Urinary bladder (tissue), 4 donors: Measurements from ENCODE around the gene PLXNA3. TPM values are rescaled to one million over a fixed set of nuclear protein-coding genes. Genes with fewer than 3 reads are reported as not detected.
A peak's percentile ranks its signal among the peaks of the same experiment; 100 is the strongest.
"Not testable (repeated sequence)": the region's sequence is repeated elsewhere in the genome, so short reads cannot be mapped to it uniquely, and the experiment has no call there.

Source experiments
- DNase-seq: peaks from one replicate; pipeline ENCODE4 v3.0.0-alpha.2; 2015; ENCODE audit errors: extremely low spot score
- H3K27ac ChIP-seq: one replicate; pipeline ENCODE4 v1.5.1; 2013; ENCODE audit warnings: low read depth, mild to moderate bottlenecking, moderate library complexity
- H3K36me3 ChIP-seq: one replicate; pipeline ENCODE4 v1.6.1; 2013; ENCODE audit warnings: mild to moderate bottlenecking, moderate library complexity; ENCODE audit not compliant: insufficient read depth
- H3K4me1 ChIP-seq: one replicate; pipeline ENCODE4 v1.6.1; 2013; ENCODE audit warnings: mild to moderate bottlenecking, moderate library complexity; ENCODE audit not compliant: insufficient read depth
- H3K4me3 ChIP-seq: one replicate; pipeline ENCODE4 v1.5.1; 2013; ENCODE audit warnings: low read depth, low read length
- WGBS: extraction: QIAGEN DNeasy Blood & Tissue Kit; methylation state at CpG from one replicate; pipeline ENCODE4 v1.1.7; 2013; 5-methylcytosine and 5-hydroxymethylcytosine counted together
- polyA plus RNA-seq: library from polyadenylated mRNA; stranded (reverse); fragments of 200-250 nt; gene quantifications from one replicate; pipeline ENCODE4 v1.2.3, GENCODE V29; 2013
- total RNA-seq: library from RNA; depleted of rRNA; stranded (reverse); fragments of >200 nt; gene quantifications from one replicate; pipeline ENCODE4 v1.2.3, GENCODE V29; 2014
- donor health status: healthy with polysubstance abuse.
- donor health status: healthy.

PLXNA3 gene
- total and polyA plus RNA-seq, 2 donors, result 10.1 to 17.3 TPM

DNA sequence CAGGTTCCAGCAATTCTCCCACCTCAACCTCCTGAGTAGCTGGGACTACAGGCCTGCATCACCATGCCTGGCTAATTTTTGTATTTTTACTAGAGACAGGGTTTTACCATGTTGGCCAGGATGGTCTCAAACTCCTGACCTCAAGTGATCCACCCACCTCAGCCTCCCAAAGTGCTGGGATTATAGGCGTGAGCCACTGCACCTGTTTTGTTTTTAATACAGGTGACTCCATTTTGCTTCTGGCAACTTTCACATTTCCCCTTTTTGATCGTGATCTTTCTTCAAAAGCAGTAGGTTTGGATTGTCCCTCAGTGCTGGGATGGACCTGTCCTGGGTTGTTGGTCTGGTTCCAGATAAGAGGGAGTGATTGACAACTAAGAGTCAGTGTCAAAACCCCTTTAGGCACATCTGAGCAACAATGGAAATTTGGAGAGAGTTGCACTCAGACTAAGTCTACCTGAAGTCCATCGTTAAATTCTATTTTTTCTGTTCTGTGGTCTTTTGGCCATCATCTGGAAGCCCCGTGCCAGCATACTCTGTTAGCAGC lies 38.6 kb downstream of the PLXNA3 start:
- H3K36me3 ChIP-seq, H3K4me1 ChIP-seq, H3K4me3 ChIP-seq, H3K27ac ChIP-seq, DNase-seq: not testable (repeated sequence)
- WGBS, result 84% methylated on average over 4 of the region's 4 CpGs

GRCh38 chrX:154501423-154501822 lies 43.3 kb downstream of the PLXNA3 start:
- not testable (repeated sequence) for H3K27ac ChIP-seq, H3K4me1 ChIP-seq, H3K36me3 ChIP-seq, H3K4me3 ChIP-seq, DNase-seq
- WGBS, result 89% methylated on average over 7 of the region's 7 CpGs

DNA sequence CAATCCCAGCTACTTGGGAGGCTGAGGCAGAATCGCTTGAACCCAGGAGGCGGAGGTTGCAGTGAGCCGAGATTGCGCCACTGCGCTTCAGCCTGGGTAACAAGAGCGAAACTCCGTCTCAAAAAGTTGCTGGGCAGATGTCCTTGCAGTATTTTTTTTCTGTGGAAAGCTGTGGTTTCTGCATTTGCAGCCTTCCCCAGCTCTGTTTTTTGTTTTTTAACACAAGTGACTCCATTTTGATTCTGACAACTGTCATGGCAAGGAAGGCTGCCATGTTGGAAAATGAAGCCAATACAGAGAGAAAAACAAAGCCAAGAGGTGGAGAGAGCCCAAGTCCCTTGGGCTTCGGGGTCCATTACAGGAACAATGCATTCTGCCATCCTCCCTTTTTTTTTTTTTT lies 44.0 kb downstream of the PLXNA3 start:
- DNase-seq, result no peak
- Histone ChIP-seq H3K4me1 (no peaks in the 10 kb centered on the region), H3K36me3 (no peaks in the 10 kb centered on the region), H3K4me3 (no peak overlapping the region), H3K27ac (no peak overlapping the region)
- 84% methylated on average over 8 of the region's 8 CpGs for WGBS

- Histone ChIP-seq H3K36me3 (no peaks in the 10 kb centered on the region), H3K4me1 (no peaks in the 10 kb centered on the region), H3K27ac (no peak overlapping the region), H3K4me3 (no peak overlapping the region)
- DNase-seq, result no peak
- 81% methylated on average over 3 of the region's 3 CpGs for WGBS
Measured at GRCh38 chrX:154502989-154503388, 44.9 kb downstream of the PLXNA3 start.

- no peak for DNase-seq
- no peaks in the 10 kb centered on the region for H3K4me1 ChIP-seq
- H3K36me3 ChIP-seq, result no peaks in the 10 kb centered on the region
- no peak overlapping the region for H3K4me3 ChIP-seq
- WGBS, result 71% methylated on average over 12 of the region's 12 CpGs
- no peak overlapping the region for H3K27ac ChIP-seq
Measured at GRCh38 chrX:154505734-154506133, 47.7 kb downstream of the PLXNA3 start.

DNA sequence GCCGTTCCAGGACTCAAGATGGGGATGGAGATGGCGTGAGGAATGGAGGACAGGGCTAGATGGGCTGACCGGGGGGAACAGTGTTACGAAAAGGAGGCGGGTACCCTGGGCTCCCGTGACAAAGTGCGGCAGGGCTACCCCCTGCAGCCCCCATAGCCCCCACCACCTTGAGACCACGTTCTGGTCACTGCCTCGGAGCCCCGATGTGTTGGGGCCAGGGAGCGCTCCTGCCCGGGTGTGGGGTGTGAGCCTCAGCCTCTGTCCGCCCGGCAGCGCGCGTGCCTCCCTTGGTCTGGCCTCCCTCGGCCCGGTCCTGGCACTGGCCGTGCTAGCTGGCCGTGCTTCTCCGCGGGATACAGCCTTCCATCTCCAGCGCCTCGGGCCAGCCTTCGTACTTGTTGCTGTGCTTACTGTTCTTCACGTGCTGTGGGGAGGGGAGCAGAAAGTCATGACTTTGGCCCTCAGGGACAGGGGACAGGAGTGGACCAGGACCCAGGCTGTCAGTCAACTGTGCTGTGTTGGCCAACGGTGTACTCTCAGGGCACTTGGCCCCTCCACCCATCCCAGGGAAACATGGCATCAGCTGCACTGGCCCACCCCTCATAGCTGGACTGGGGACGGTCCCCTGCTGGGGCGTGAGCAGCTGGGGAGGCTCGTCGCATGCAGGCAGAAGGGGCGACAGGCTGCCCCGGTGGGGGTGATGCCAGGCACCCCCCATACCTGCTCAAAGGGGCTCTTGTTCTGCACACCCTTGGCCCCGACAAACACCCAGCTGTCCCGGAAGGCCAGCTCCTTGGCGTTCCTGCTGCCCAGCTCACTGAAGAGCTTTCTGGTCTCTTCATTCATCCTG lies 48.6 kb downstream of the PLXNA3 start:
- no peaks in the 10 kb centered on the region for H3K36me3 ChIP-seq

DNA sequence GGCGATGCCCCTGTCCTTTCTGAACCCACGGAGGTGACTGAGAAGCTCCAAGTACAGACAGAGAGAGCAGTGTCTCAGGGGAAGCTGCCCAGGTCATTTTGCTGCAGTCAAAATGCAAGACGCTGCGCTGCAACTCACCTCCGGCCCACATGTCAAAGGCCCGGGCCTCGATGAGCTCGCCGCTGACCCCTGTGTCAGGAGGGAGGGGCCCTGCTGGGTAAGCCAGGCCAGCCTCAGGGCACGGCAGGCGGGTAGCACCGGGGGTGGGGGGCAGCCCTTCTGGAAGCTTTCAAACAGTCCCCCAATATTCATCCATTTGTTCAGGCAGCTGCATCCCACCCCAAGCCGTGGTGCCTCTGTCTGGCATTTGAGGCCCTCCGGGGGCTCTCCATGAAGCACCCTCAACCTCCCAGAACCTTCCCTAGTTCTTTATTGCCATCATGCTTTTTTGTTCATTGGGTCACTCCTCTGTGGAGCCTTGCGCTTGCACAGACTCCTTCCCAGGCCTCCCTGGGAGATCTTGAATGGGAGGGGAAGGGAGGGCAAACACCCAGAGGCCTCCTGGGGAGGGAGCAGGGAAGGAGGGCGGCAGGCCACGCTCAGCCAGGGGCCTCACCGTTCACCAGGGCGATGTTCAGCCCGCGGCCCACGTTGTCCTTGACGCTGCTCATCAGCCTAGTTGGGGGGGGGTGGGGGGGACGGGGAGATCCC lies 49.7 kb downstream of the PLXNA3 start:
- no peaks in the 10 kb centered on the region for H3K36me3 ChIP-seq
- H3K4me1 ChIP-seq, result no peaks in the 10 kb centered on the region
- no peak for DNase-seq
- no peak overlapping the region for H3K4me3 ChIP-seq
- 85% methylated on average over 24 of the region's 24 CpGs for WGBS
- H3K27ac ChIP-seq, result no peak overlapping the region

More for the DNA sequence above, 48.6 kb downstream of the PLXNA3 start:
- Histone ChIP-seq H3K4me3 (no peak overlapping the region), H3K4me1 (no peaks in the 10 kb centered on the region), H3K27ac (no peak overlapping the region)
- no peak for DNase-seq
- 90% methylated on average over 37 of the region's 37 CpGs for WGBS

DNA sequence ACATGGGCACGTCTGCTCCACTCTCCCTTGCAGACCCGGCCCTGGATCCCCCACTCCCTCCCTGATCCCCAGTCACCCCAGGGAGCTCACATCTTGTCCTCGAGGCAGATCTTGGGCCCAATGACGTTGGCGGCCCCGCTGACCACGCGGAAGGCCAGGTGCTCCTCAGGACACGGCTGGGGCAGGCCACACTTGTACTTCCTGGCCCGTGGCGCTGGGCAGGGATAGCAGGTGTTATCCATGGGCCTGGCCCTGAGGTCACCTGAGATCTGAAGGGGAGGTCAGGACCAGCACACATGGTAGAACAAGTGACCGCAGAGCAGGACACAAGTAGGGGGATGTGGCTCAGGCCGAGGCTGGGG lies 50.3 kb downstream of the PLXNA3 start:
- WGBS, result 93% methylated on average over 13 of the region's 13 CpGs
- DNase-seq, result no peak
- Histone ChIP-seq H3K36me3 (no peaks in the 10 kb centered on the region), H3K4me3 (no peak overlapping the region), H3K27ac (no peak overlapping the region), H3K4me1 (no peaks in the 10 kb centered on the region)

- DNase-seq, result no peak
- H3K4me1 ChIP-seq, result no peaks in the 10 kb centered on the region
- H3K4me3 ChIP-seq, result no peak overlapping the region
- H3K27ac ChIP-seq, result no peak overlapping the region
- WGBS, result 98% methylated on average over 5 of the region's 5 CpGs
- no peaks in the 10 kb centered on the region for H3K36me3 ChIP-seq
Measured at GRCh38 chrX:154509455-154509854, 51.4 kb downstream of the PLXNA3 start.

DNA sequence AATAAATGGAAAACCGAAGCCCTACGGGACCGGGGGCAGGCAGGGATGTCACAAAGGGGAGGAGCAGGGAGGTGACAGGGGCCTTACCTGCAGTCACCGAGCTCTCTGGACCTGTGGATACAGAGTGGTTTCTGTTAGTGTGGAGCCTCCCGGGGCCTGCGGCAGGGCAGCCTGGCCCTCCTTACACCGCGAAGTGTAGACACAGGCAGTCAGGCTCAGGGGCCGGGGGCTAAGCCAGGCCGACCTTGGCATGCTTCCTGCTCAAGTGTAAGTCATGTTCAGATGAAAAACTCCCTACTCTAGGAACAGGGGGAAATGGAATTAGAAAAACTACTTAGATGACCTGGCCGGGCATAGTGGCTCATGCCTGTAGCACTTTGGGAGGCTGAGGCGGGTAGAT lies 53.7 kb downstream of the PLXNA3 start:
- H3K4me3 ChIP-seq, result no peak overlapping the region
- 74% methylated on average over 12 of the region's 12 CpGs for WGBS
- H3K36me3 ChIP-seq, result no peaks in the 10 kb centered on the region
- no peak for DNase-seq
- H3K27ac ChIP-seq, result no peak overlapping the region
- H3K4me1 ChIP-seq, result no peaks in the 10 kb centered on the region

GRCh38 chrX:154512879-154513553 lies 54.9 kb downstream of the PLXNA3 start:
- whole genome bisulfite sequencing, result 93% methylated on average over 16 of the region's 16 CpGs

DNA sequence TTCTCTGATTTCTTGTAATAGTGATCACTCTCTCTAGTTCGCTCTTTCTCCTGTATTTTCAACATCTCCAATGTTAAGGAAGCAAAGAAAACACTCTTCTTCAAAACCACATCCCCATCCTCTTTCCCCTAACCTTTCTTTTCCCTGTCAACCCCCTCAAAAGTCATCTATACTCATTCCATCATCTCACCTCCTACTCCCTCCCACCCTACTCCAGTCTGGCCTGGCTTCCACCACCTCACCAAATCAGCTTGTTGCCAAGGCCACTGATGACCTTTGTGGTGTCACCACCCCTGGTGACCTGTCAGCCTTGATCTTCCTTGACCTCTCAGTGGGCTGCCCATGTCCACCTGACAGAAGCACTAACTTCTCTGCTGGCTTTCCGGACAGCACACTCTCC lies 55.6 kb downstream of the PLXNA3 start:
- DNase-seq, result no peak
- 94% methylated on average over 2 of the region's 2 CpGs for WGBS
- Histone ChIP-seq H3K4me3 (no peak overlapping the region), H3K4me1 (no peaks in the 10 kb centered on the region), H3K36me3 (no peaks in the 10 kb centered on the region), H3K27ac (no peak overlapping the region)

More at GRCh38 chrX:154512879-154513553, 54.9 kb downstream of the PLXNA3 start:
- Histone ChIP-seq H3K4me3 (no peak overlapping the region), H3K27ac (no peak overlapping the region), H3K36me3 (no peaks in the 10 kb centered on the region), H3K4me1 (no peaks in the 10 kb centered on the region)
- no peak for DNase-seq

- H3K4me3 ChIP-seq, result peak overlapping the region; percentile 59
- H3K36me3 ChIP-seq, result no peaks in the 10 kb centered on the region
- DNase-seq, result no peak
- 15% methylated on average over 34 of the region's 34 CpGs for WGBS
- peak overlapping the region; percentile 89 for H3K27ac ChIP-seq
- H3K4me1 ChIP-seq, result no peaks in the 10 kb centered on the region
Measured at GRCh38 chrX:154515090-154515965, 57.2 kb downstream of the PLXNA3 start.
